K562 (cell line): Measurements from ENCODE around the gene PLK5. TPM values are rescaled to one million over a fixed set of nuclear protein-coding genes. Genes with fewer than 3 reads are reported as not detected.

ENCODE experiments used
- ATAC-seq: fragments of 200-7000 bp; cut with Tn5 transposase; 3 replicates; pipeline ENCODE4 v1.9.1; 2020; ENCODE audit warnings: moderate library complexity
- BruUV-seq: library from RNA; stranded (reverse); fragments of 400-500 nt; replicated peaks from 2 replicates; lab custom pipeline; 2021; lab: Mats Ljungman, UMichigan
- CTCF ChIA-PET: fragments of 300-600 bp; formaldehyde crosslinking; extraction: SDS; loops from one replicate; lab custom pipeline; 2021; ENCODE audit warnings: low intra/inter-chr PET ratio; lab: Yijun Ruan, JAX
- POLR2A ChIA-PET: fragments of 300-600, 350-650 bp; sonication (Branson Sonifier 250); formaldehyde crosslinking; extraction: SDS; loops from one replicate; lab custom pipeline; 2021; ENCODE audit warnings: antibody characterized with exemption, inconsistent platforms; lab: Yijun Ruan, JAX
- DNase-seq, 4 experiments: peaks; one replicate each; pipeline versions ENCODE4 v3.0.0 to v3.0.0-alpha.2; 2011 to 2018; ENCODE audit warnings: low spot score in 3 of 4, mixed read lengths in 3 of 4; ENCODE audit errors: extremely low read depth in 1 of 4
- FAIRE-seq: peaks from 2 replicates; lab custom pipeline; 2011; peaks lifted over from hg19 to GRCh38; lab: Jason Lieb, UNC
- H2AFZ ChIP-seq: 2 replicates; pipeline ENCODE4 v1.6.0; 2011; ENCODE audit warnings: low read depth, low read length, control low read depth, inconsistent platforms
- H3K27ac ChIP-seq: fragments of 200-600 bp; 3 replicates; pipeline ENCODE4 v1.8.0; 2011; ENCODE audit warnings: low read depth, mild to moderate bottlenecking, control low read depth, inconsistent platforms, low read length, moderate library complexity, mixed read lengths; ENCODE audit errors: extremely low read depth
- H3K27me3 ChIP-seq, 2 experiments: fragments of 300-600 bp in 1 of 2; 2 replicates in 1 of 2; 3 replicates in 1 of 2; pipeline versions ENCODE4 v1.6.0 to v1.8.0; 2011; ENCODE audit warnings: inconsistent platforms in 2 of 2, low read length in 2 of 2, mild to moderate bottlenecking in 1 of 2, mixed read lengths in 1 of 2, moderate library complexity in 1 of 2; ENCODE audit not compliant: control insufficient read depth in 2 of 2, insufficient read depth in 2 of 2
- H3K36me3 ChIP-seq: fragments of 300-600 bp; 3 replicates; pipeline ENCODE4 v1.8.0; 2011; ENCODE audit warnings: mild to moderate bottlenecking, low read length, inconsistent platforms; ENCODE audit not compliant: control insufficient read depth, insufficient read depth
- H3K4me1 ChIP-seq, 2 experiments: fragments of 200-600 bp in 1 of 2; replicated peaks in 1 of 2; 2 replicates in 1 of 2; 3 replicates in 1 of 2; pipeline versions ENCODE4 v1.5.1 to v1.8.0; 2011; ENCODE audit warnings: inconsistent platforms in 2 of 2, low read length in 2 of 2, mild to moderate bottlenecking in 1 of 2, mixed read lengths in 1 of 2, moderate library complexity in 1 of 2; ENCODE audit not compliant: control insufficient read depth in 2 of 2, insufficient read depth in 2 of 2
- H3K4me2 ChIP-seq: 2 replicates; pipeline ENCODE4 v1.6.1; 2011; ENCODE audit warnings: low read length, control low read depth, inconsistent platforms, mixed read lengths; ENCODE audit not compliant: insufficient read depth
- H3K4me3 ChIP-seq: fragments of 200-600 bp; sonication (generic), shearing (Covaris generic); 2 replicates; pipeline ENCODE4 v1.5.1; 2016; ENCODE audit warnings: control low read depth, inconsistent platforms
- H3K79me2 ChIP-seq: fragments of 200-600 bp; 3 replicates; pipeline ENCODE4 v1.8.0; 2011; ENCODE audit warnings: low read length, inconsistent platforms; ENCODE audit not compliant: control insufficient read depth, insufficient read depth
- H3K9ac ChIP-seq, 2 experiments: 2 replicates each; pipeline versions ENCODE4 v1.6.0 to v1.6.1; 2011; ENCODE audit warnings: low read depth in 2 of 2, low read length in 2 of 2, control low read depth in 1 of 2, inconsistent platforms in 1 of 2, mild to moderate bottlenecking in 1 of 2, mixed read lengths in 1 of 2; ENCODE audit not compliant: insufficient read depth in 1 of 2
- H3K9me1 ChIP-seq: one replicate; pipeline ENCODE4 v1.6.0; 2011; ENCODE audit warnings: inconsistent platforms, mild to moderate bottlenecking, low read length, moderate library complexity; ENCODE audit not compliant: control insufficient read depth, insufficient read depth
- H3K9me3 ChIP-seq: replicated peaks from 2 replicates; pipeline ENCODE4 v1.5.1; 2011; ENCODE audit warnings: low read depth, low read length, inconsistent platforms; ENCODE audit not compliant: control insufficient read depth, insufficient read depth
- H4K20me1 ChIP-seq: replicated peaks from 2 replicates; pipeline ENCODE4 v1.6.1; 2011; ENCODE audit warnings: low read length, inconsistent platforms, mixed read lengths; ENCODE audit not compliant: control insufficient read depth, insufficient read depth
- ADNP ChIP-seq: fragments of 200-800 bp; sonication (Bioruptor generic); IDR thresholded peaks from 2 replicates; pipeline ENCODE4 v1.6.1; 2016; ENCODE audit warnings: missing genetic modification characterization, missing compliant biosample characterization
- BRF2 ChIP-seq: IDR thresholded peaks from 3 replicates; pipeline ENCODE4 v1.6.1; 2011; ENCODE audit warnings: borderline replicate concordance, mild to moderate bottlenecking; ENCODE audit not compliant: insufficient read length, insufficient read depth
- CBFA2T3 ChIP-seq: fragments of 450-650 bp; IDR thresholded peaks from 2 replicates; pipeline ENCODE4 v1.6.1; 2017
- CGGBP1 ChIP-seq: fragments of 250-450 bp; sonication (Bioruptor Pico); IDR thresholded peaks from 2 replicates; pipeline ENCODE4 v1.9.0; 2021; ENCODE audit warnings: mild to moderate bottlenecking
- DDX20 ChIP-seq: fragments of 450-650 bp; IDR thresholded peaks from 2 replicates; pipeline ENCODE4 v1.6.1; 2016; ENCODE audit warnings: missing genetic modification characterization, low read depth, mild to moderate bottlenecking, missing compliant biosample characterization, moderate library complexity
- HDGF ChIP-seq: fragments of 450-650 bp; IDR thresholded peaks from 2 replicates; pipeline ENCODE4 v1.6.1; 2016
- MEF2D ChIP-seq: conservative IDR thresholded peaks from 2 replicates; pipeline ENCODE4 v1.6.1; 2016; ENCODE audit warnings: low read depth, missing genetic modification characterization, missing compliant biosample characterization
- POLR2G ChIP-seq: fragments of 200-400 bp; formaldehyde crosslinking; IDR thresholded peaks from 2 replicates; pipeline ENCODE4 v1.6.1; 2017; ENCODE audit warnings: low read depth, mild to moderate bottlenecking, antibody characterized with exemption, low read length, moderate library complexity
- RBFOX2 ChIP-seq: fragments of 200-400 bp; formaldehyde crosslinking; IDR thresholded peaks from 2 replicates; pipeline ENCODE4 v1.6.1; 2017; ENCODE audit warnings: low read depth, mild to moderate bottlenecking, low read length, moderate library complexity
- RBM22 ChIP-seq: fragments of 200-400 bp; formaldehyde crosslinking; IDR thresholded peaks from 2 replicates; pipeline ENCODE4 v1.6.1; 2018; ENCODE audit warnings: low read length, low read depth; ENCODE audit not compliant: poor library complexity, severe bottlenecking
- RUNX1 ChIP-seq: sonication (generic); IDR thresholded peaks from 2 replicates; pipeline ENCODE4 v1.6.1; 2016; ENCODE audit warnings: antibody characterized with exemption, low read depth
- TEAD2 ChIP-seq: fragments of 450-650 bp; IDR thresholded peaks from 2 replicates; pipeline ENCODE4 v1.6.1; 2016; ENCODE audit warnings: missing genetic modification characterization, control low read depth, missing compliant biosample characterization
- TRIM24 ChIP-seq, 2 experiments: fragments of 450-650 bp; IDR thresholded peaks; 2 replicates each; pipeline ENCODE4 v1.6.1; 2016
- ZBTB33 ChIP-seq: sonication (generic); formaldehyde crosslinking; IDR thresholded peaks from 2 replicates; pipeline ENCODE4 v1.8.1; 2023; ENCODE audit warnings: mild to moderate bottlenecking, missing genetic modification reagents
- ZKSCAN3 ChIP-seq: fragments of 250-450 bp; sonication (Bioruptor Pico); IDR thresholded peaks from 2 replicates; pipeline ENCODE4 v1.4.0; 2020
- ZNF175 ChIP-seq: fragments of 200-800 bp; sonication (Bioruptor generic); IDR thresholded peaks from 2 replicates; pipeline ENCODE4 v1.6.1; 2016; ENCODE audit warnings: low read depth, mild to moderate bottlenecking, missing genetic modification characterization, missing compliant biosample characterization
- ZNF239 ChIP-seq: fragments of 250-450 bp; sonication (Bioruptor Pico); IDR thresholded peaks from 2 replicates; pipeline ENCODE4 v1.4.0; 2020; ENCODE audit warnings: mild to moderate bottlenecking
- ZNF408 ChIP-seq: fragments of 250-450 bp; sonication (Bioruptor Pico); IDR thresholded peaks from 2 replicates; pipeline ENCODE4 v1.4.0; 2020; ENCODE audit warnings: low read depth, mild to moderate bottlenecking, moderate library complexity
- WGBS: fragments of 100-300 bp; shearing (Covaris generic); methylation state at CpG from one replicate; pipeline ENCODE4 v1.1.6; 2016; ENCODE audit warnings: low coverage, mixed read lengths; ENCODE audit not compliant: insufficient coverage; ENCODE audit errors: missing lambda C conversion rate; 5-methylcytosine and 5-hydroxymethylcytosine counted together
- in situ Hi-C: fragments of 300-500 bp; cut with MboI; formaldehyde crosslinking; loops from 4 replicates; pipeline ENCODE4 v1.15.0; 2018; ENCODE audit warnings: inconsistent platforms, mixed read lengths
- intact Hi-C: fragments of 100-400 bp; cut with micrococcal nuclease; formaldehyde crosslinking; loops from 2 replicates; pipeline ENCODE4 v1.14.2; 2022
- polyA plus RNA-seq, 8 experiments: library from polyadenylated mRNA; depleted of rRNA in 4 of 8; stranded (reverse) in 5 of 8; unstranded in 3 of 8; fragments of >200 nt; fragmentation: Nextera tagmentation in 2 of 8; fragmentation: Illumina TruSeq in 1 of 8; extraction: Ambion mirVana in 2 of 8; extraction: Trizol in 1 of 8; gene quantifications; 2 replicates each; pipeline versions ENCODE4 v1.2.1 to v1.2.3, GENCODE V29; 2011 to 2014; ENCODE audit warnings: inconsistent platforms in 1 of 8, missing spikeins in 1 of 8
- total RNA-seq, 7 experiments: library from RNA; depleted of rRNA in 6 of 7; stranded (reverse); fragments of >200 nt in 6 of 7; fragmentation: Illumina TruSeq in 2 of 7; extraction: Trizol in 2 of 7; gene quantifications; 2 replicates each; pipeline versions ENCODE4 v1.2.1 to v1.2.3, GENCODE V29; 2011 to 2021; ENCODE audit warnings: low replicate concordance in 1 of 7
- TF ChIP-seq, protein P1 (sequence below): fragments of 450-650 bp; formaldehyde crosslinking; IDR thresholded peaks from 2 replicates; pipeline ENCODE4 v1.4.0; 2020; ENCODE audit warnings: mild to moderate bottlenecking, moderate library complexity

PLK5 gene
- total and polyA plus RNA-seq, 9 of the 15 experiments (the other 6 are each of a cell fraction or from before 2014, with no cell fraction given): 0.04 to 0.23 (median 0.11) TPM; not detected in 5

DNA sequence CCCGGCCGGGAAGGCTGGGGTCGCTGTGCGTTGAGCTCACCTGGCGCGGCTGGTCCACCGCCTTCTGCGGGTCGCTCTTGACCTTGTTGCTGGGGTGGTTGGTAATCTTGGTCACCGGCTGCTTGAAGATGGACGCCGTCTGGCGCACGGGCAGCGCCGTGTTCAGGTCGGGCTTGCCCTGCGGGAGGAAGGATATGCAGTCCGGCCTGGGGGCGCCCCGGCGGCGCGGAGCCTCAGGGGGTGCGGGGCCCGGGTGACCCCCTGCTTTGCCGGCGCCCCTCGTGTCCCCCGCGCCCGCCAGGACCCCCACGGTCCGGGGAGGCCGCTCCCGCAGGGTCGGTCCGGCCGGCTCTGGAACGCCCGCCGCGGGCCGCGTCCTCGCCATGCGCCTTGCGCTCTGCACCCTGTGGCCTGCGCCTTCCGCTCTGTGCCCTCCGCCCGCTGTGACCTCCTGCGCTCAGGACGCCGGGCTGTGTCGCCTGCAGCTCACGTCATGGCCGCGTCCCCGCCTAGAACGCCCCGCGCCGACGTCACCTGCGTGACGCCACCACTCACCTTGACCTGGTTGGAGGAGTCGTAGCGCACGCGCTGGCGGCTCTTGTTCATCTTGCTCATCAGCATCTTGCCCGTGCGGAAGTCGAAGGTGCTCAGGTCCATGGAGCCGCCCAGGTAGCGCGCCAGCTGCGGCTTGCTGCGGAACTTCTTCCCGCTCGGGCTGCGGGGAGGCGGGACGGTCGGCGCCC is 60.8 kb downstream of the PLK5 start:
- ATAC-seq (no peak), FAIRE-seq (no peak), DNase-seq (no peak)
- no peak overlapping the region for H3K4me2 ChIP-seq
- H3K27me3 ChIP-seq: no peaks in the 10 kb centered on the region
- no peak overlapping the region for H2AFZ ChIP-seq
- no peak overlapping the region for H3K9ac ChIP-seq
- CTCF ChIA-PET: no interaction called here
- no peaks in the 10 kb centered on the region for H3K9me1 ChIP-seq
- intact Hi-C loops (no loop called here), in situ Hi-C loops (no loop called here)
- H3K9me3 ChIP-seq: no peaks in the 10 kb centered on the region
- BruUV-seq: no TSS peak
- H3K4me3 ChIP-seq: no peak overlapping the region
- POLR2A ChIA-PET: no interaction called here
- no peaks in the 10 kb centered on the region for H4K20me1 ChIP-seq
- WGBS: 96% methylated on average over 53 of the region's 87 CpGs
- H3K79me2 ChIP-seq: peaks cover 47% of the 10 kb centered on the region
- H3K4me1 ChIP-seq: peaks cover 2 to 7% of the 10 kb centered on the region in 2 experiments; a peak in 4 of 5 replicates
- no peak overlapping the region for H3K27ac ChIP-seq
- H3K36me3 ChIP-seq: peaks cover 78% of the 10 kb centered on the region; the same call in 2 of the 3 replicates
- peak; percentile 16 for TF ChIP-seq RBM22
- TF ChIP-seq DDX20 (tag): no peak
- TF ChIP-seq ZNF408 (CRISPR knock-in tag): no peak
- no peak for TF ChIP-seq CBFA2T3
- TF ChIP-seq HDGF: no peak
- TF ChIP-seq RUNX1: no peak
- TF ChIP-seq ZBTB33 (CRISPR knock-in tag): peak; percentile 82; the same call in 1 of the 2 replicates
- no peak for TF ChIP-seq ZKSCAN3 (CRISPR knock-in tag)
- TF ChIP-seq BRF2: no peak
- no peak for TF ChIP-seq CGGBP1 (CRISPR knock-in tag)
- TF ChIP-seq TRIM24 (IDR thresholded peaks at IDR 0.05): no peak
- no peak for TF ChIP-seq MEF2D
- no peak for TF ChIP-seq ADNP
- peak; percentile 61 for TF ChIP-seq POLR2G
- no peak for TF ChIP-seq TEAD2
- TF ChIP-seq, protein P1, sequence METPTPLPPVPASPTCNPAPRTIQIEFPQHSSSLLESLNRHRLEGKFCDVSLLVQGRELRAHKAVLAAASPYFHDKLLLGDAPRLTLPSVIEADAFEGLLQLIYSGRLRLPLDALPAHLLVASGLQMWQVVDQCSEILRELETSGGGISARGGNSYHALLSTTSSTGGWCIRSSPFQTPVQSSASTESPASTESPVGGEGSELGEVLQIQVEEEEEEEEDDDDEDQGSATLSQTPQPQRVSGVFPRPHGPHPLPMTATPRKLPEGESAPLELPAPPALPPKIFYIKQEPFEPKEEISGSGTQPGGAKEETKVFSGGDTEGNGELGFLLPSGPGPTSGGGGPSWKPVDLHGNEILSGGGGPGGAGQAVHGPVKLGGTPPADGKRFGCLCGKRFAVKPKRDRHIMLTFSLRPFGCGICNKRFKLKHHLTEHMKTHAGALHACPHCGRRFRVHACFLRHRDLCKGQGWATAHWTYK: no peak
- no peak for TF ChIP-seq ZNF175
- TF ChIP-seq ZNF239: no peak
- peak; percentile 37; the same call in 1 of the 2 replicates for TF ChIP-seq RBFOX2
